CD14-positive monocyte (primary cell): ENCODE measurements around the gene XIRP1. TPM values are rescaled to one million over a fixed set of nuclear protein-coding genes. Genes with fewer than 3 reads are reported as not detected.
A peak's percentile ranks its signal among the peaks of the same experiment; 100 is the strongest.

Experiments used
- DNase-seq, 3 donors: peaks; one replicate each; pipeline ENCODE4 v3.0.0-alpha.2; 2011 to 2022
- H2AFZ ChIP-seq: 2 replicates; pipeline ENCODE4 v1.6.0; 2012; ENCODE audit warnings: mild to moderate bottlenecking, low read depth, low read length, inconsistent platforms; ENCODE audit not compliant: insufficient read depth, poor library complexity, severe bottlenecking
- H3K27ac ChIP-seq, 2 donors: 1 replicate in 1 of 2; 2 replicates in 1 of 2; pipeline ENCODE4 v1.5.1; 2012 to 2013; ENCODE audit warnings: low read length in 2 of 2, control low read depth in 1 of 2, inconsistent platforms in 1 of 2, low read depth in 1 of 2, mild to moderate bottlenecking in 1 of 2
- H3K27me3 ChIP-seq, 2 donors: one replicate each; pipeline versions ENCODE4 v1.6.0 to v1.6.1; 2011 to 2013; ENCODE audit warnings: low read length in 2 of 2; ENCODE audit not compliant: control insufficient read depth in 2 of 2, insufficient read depth in 2 of 2
- H3K36me3 ChIP-seq, 2 donors: replicated peaks in 1 of 2; 1 replicate in 1 of 2; 2 replicates in 1 of 2; pipeline versions ENCODE4 v1.5.1 to v1.6.1; 2012 to 2013; ENCODE audit warnings: low read length in 2 of 2, control low read depth in 1 of 2, inconsistent platforms in 1 of 2, mild to moderate bottlenecking in 1 of 2; ENCODE audit not compliant: insufficient read depth in 2 of 2, control insufficient read depth in 1 of 2
- H3K4me1 ChIP-seq, 2 donors: 1 replicate in 1 of 2; 2 replicates in 1 of 2; pipeline versions ENCODE4 v1.5.1 to v1.6.1; 2012 to 2013; ENCODE audit warnings: low read length in 2 of 2, control low read depth in 1 of 2, inconsistent platforms in 1 of 2, mild to moderate bottlenecking in 1 of 2, moderate library complexity in 1 of 2; ENCODE audit not compliant: insufficient read depth in 2 of 2, control insufficient read depth in 1 of 2
- H3K4me2 ChIP-seq: replicated peaks from 2 replicates; pipeline ENCODE3; 2012; ENCODE audit warnings: low read length, moderate library complexity, mild to moderate bottlenecking; ENCODE audit not compliant: poor library complexity, severe bottlenecking; ENCODE audit errors: extremely low read depth
- H3K4me3 ChIP-seq, 3 experiments: fragments of 200-600 bp in 1 of 3; sonication (generic) in 1 of 3; replicated peaks in 1 of 3; 1 replicate in 2 of 3; 2 replicates in 1 of 3; pipeline ENCODE4 v1.5.1; 2011 to 2013; ENCODE audit warnings: low read length in 3 of 3, mild to moderate bottlenecking in 3 of 3, control low read depth in 2 of 3, low read depth in 2 of 3, inconsistent platforms in 1 of 3, moderate library complexity in 1 of 3
- H3K79me2 ChIP-seq: 2 replicates; pipeline ENCODE4 v1.6.0; 2012; ENCODE audit warnings: mild to moderate bottlenecking, control low read depth, inconsistent platforms, low read length, moderate library complexity; ENCODE audit not compliant: insufficient read depth
- H3K9ac ChIP-seq: 2 replicates; pipeline ENCODE4 v1.6.0; 2017; ENCODE audit warnings: low read length, mild to moderate bottlenecking; ENCODE audit not compliant: insufficient read depth, poor library complexity, severe bottlenecking
- H3K9me3 ChIP-seq, 2 donors: replicated peaks in 1 of 2; 1 replicate in 1 of 2; 2 replicates in 1 of 2; pipeline versions ENCODE4 v1.5.1 to v1.6.1; 2012 to 2013; ENCODE audit warnings: low read length in 2 of 2, control low read depth in 1 of 2; ENCODE audit not compliant: control insufficient read depth in 1 of 2, insufficient read depth in 1 of 2
- H4K20me1 ChIP-seq: 2 replicates; pipeline ENCODE4 v1.6.0; 2012; ENCODE audit warnings: mild to moderate bottlenecking, low read length, control low read depth, moderate library complexity; ENCODE audit not compliant: insufficient read depth
- H3K27ac Mint-ChIP-seq, 7 donors: one replicate each; pipeline ENCODE4 v1.8.0; 2020; ENCODE audit warnings: mild to moderate bottlenecking in 7 of 7, mixed read lengths in 7 of 7, moderate library complexity in 6 of 7, inconsistent platforms in 2 of 7
- H3K27me3 Mint-ChIP-seq, 3 donors: one replicate each; pipeline ENCODE4 v1.8.0; 2021 to 2022; ENCODE audit warnings: low read depth in 3 of 3, mild to moderate bottlenecking in 3 of 3, mixed read lengths in 3 of 3, moderate library complexity in 3 of 3, inconsistent platforms in 1 of 3
- H3K36me3 Mint-ChIP-seq, 2 donors: one replicate each; pipeline ENCODE4 v1.8.0; 2020; ENCODE audit warnings: mixed read lengths in 2 of 2, inconsistent platforms in 1 of 2, mild to moderate bottlenecking in 1 of 2
- H3K4me1 Mint-ChIP-seq: one replicate; pipeline ENCODE4 v1.8.0; 2020; ENCODE audit warnings: mild to moderate bottlenecking, mixed read lengths
- H3K4me3 Mint-ChIP-seq, 2 donors: one replicate each; pipeline ENCODE4 v1.8.0; 2020; ENCODE audit warnings: mild to moderate bottlenecking in 2 of 2, mixed read lengths in 2 of 2, moderate library complexity in 1 of 2
- H3K9me3 Mint-ChIP-seq, 7 donors: one replicate each; pipeline ENCODE4 v1.8.0; 2020 to 2022; ENCODE audit warnings: mixed read lengths in 7 of 7, mild to moderate bottlenecking in 6 of 7, moderate library complexity in 6 of 7, inconsistent platforms in 2 of 7
- WGBS: methylation state at CpG from one replicate; pipeline ENCODE4 v1.1.5; 2013; ENCODE audit warnings: missing lambda C conversion rate; ENCODE audit not compliant: insufficient coverage; 5-methylcytosine and 5-hydroxymethylcytosine counted together
- intact Hi-C, 2 donors: fragments of 100-400 bp; cut with micrococcal nuclease; formaldehyde crosslinking; loops; one replicate each; pipeline versions ENCODE4 v1.15.0 to v1.15.1; 2023
- polyA plus RNA-seq, 3 donors: library from polyadenylated mRNA; depleted of rRNA in 1 of 3; unstranded in 2 of 3; stranded (reverse) in 1 of 3; fragments of 300-500 nt in 2 of 3; fragments of >200 nt in 1 of 3; fragmentation: Illumina TruSeq in 2 of 3; gene quantifications; 1 replicate in 2 of 3; 2 replicates in 1 of 3; pipeline ENCODE4 v1.2.3, GENCODE V29; 2012 to 2021
- TF ChIP-seq, protein P1 (sequence below): fragments of 200-600 bp; IDR thresholded peaks from one replicate; pipeline ENCODE4 v1.8.0; 2022; ENCODE audit warnings: antibody characterized with exemption, mild to moderate bottlenecking

The XIRP1 gene
- polyA plus RNA-seq, 3 donors = not detected

DNA sequence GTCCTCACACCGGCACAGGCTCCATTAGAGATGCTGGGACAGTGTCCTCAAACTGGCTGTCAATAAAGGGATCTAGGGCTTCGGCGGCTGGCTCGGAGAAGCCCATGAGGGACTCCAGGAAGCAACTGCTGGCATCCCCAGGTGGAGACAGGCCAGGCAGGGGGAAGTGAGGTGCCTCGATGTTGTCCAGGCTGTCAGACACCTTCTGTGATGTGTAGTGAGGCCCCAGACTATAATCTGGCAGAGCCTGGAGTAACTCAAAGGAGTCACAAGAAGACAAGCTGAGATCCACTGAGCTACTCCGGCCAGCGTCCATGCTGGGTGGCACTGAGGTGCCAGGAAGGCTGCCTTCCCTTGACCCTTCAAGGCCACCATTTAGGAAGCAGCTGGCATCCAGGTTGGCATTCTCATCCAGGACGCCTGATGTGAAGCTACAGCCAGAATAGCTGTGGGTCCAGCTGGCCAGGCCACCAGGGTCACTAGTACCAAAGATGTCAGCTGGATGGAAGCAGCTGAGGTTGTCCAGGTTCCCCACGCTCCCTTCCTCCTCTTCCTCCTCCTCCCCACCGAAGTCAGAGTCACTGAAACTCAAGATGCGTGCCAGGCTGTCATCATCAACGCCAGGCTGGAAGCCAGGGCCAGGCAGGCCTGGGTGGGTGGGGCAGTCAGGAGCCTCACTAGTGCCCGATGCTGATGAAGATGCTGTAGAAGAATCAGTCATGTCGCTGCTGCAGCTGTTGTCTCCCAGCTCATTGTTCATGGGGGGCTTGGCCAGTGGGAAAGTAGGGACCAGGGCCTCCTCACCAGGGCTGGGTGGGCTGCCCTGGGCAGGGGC is 49.1 kb downstream of the XIRP1 start:
- peaks cover 68 to 90% of the 10 kb centered on the region in 2 donors for H3K36me3 Mint-ChIP-seq
- Histone ChIP-seq H3K4me2 (no peak overlapping the region), H3K4me1 (peaks cover 57 to 70% of the 10 kb centered on the region in 2 donors), H3K36me3 (peaks cover 42 to 62% of the 10 kb centered on the region in 2 donors), H3K27ac (no peak overlapping the region), H3K9me3 (no peaks in the 10 kb centered on the region), H3K79me2 (peaks cover 28% of the 10 kb centered on the region), H2AFZ (no peak overlapping the region), H3K4me3 (no peak overlapping the region), H3K27me3 (no peaks in the 10 kb centered on the region), H4K20me1 (peaks cover 100% of the 10 kb centered on the region), H3K9ac (no peak overlapping the region)
- peaks cover 67% of the 10 kb centered on the region for H3K4me1 Mint-ChIP-seq
- peak overlapping the region in 1 of 2 donors; percentile 16 for H3K4me3 Mint-ChIP-seq
- intact Hi-C loops = loop anchor here in 1 of 2 donors (5.0 kb wide), 1 partner anchor 34 kb away; no protein-coding TSS in a partner anchor
- H3K9me3 Mint-ChIP-seq = peaks cover 0 to 1% (median 0%) of the 10 kb centered on the region in 7 donors
- TF ChIP-seq, protein P1, sequence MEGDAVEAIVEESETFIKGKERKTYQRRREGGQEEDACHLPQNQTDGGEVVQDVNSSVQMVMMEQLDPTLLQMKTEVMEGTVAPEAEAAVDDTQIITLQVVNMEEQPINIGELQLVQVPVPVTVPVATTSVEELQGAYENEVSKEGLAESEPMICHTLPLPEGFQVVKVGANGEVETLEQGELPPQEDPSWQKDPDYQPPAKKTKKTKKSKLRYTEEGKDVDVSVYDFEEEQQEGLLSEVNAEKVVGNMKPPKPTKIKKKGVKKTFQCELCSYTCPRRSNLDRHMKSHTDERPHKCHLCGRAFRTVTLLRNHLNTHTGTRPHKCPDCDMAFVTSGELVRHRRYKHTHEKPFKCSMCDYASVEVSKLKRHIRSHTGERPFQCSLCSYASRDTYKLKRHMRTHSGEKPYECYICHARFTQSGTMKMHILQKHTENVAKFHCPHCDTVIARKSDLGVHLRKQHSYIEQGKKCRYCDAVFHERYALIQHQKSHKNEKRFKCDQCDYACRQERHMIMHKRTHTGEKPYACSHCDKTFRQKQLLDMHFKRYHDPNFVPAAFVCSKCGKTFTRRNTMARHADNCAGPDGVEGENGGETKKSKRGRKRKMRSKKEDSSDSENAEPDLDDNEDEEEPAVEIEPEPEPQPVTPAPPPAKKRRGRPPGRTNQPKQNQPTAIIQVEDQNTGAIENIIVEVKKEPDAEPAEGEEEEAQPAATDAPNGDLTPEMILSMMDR = no peak
- DNase-seq = no peak
- H3K27me3 Mint-ChIP-seq = no peaks in the 10 kb centered on the region
- 86% methylated on average over 11 of the region's 14 CpGs for WGBS
- peak overlapping the region in 4 of 7 donors; percentile 6 to 82 (median 44) for H3K27ac Mint-ChIP-seq

DNA sequence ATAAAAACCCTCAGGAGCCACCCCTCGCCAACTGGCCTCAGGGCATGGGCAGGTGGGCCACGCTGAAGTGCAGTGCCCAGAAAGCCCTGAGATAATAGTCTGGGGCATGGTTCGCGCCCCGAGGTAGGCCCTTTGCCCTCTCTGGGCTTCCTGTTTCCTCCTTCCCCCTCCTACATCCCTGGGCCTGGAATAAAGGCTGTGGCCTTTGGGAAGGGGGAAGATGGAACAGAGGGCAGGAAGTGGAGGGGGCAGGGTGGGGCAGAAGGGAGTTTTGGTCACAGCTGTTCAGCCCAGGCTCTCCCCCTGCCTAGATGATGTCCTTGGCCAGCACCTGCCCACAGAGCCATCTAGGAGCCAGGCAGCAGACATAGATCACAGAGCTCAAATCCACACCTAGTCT is 50.3 kb downstream of the XIRP1 start:
- Histone ChIP-seq H3K4me1 (peaks cover 45 to 58% of the 10 kb centered on the region in 2 donors), H3K36me3 (peaks cover 42 to 62% of the 10 kb centered on the region in 2 donors), H3K4me3 (peak overlapping the region in 1 of 3 experiments; percentile 42), H2AFZ (no peak overlapping the region), H3K79me2 (peaks cover 19% of the 10 kb centered on the region), H3K4me2 (peak overlapping the region; percentile 40), H3K27me3 (no peaks in the 10 kb centered on the region), H3K9me3 (no peaks in the 10 kb centered on the region), H3K9ac (no peak overlapping the region), H4K20me1 (peaks cover 96% of the 10 kb centered on the region), H3K27ac (peak overlapping the region; percentile 59 to 64)
- intact Hi-C loops = loop anchor here in 1 of 2 donors (5.0 kb wide), 1 partner anchor 35 kb away; no protein-coding TSS in a partner anchor
- Mint-ChIP-seq H3K9me3 (peaks cover 0 to 1% (median 0%) of the 10 kb centered on the region in 7 donors), H3K27me3 (no peaks in the 10 kb centered on the region), H3K36me3 (peaks cover 62 to 90% of the 10 kb centered on the region in 2 donors), H3K27ac (peak overlapping the region; percentile 82 to 93 (median 86)), H3K4me3 (peak overlapping the region in 1 of 2 donors; percentile 43), H3K4me1 (peaks cover 55% of the 10 kb centered on the region)
- TF ChIP-seq, protein P1 = no peak
- DNase-seq = peak in 1 of 3 donors; percentile 21
- no CpG with 5 or more reads among the region's 5 CpGs for WGBS
